ENCODE results near the gene PTPN9. TPM values are rescaled to one million over a fixed set of nuclear protein-coding genes. Genes with fewer than 3 reads are reported as not detected.

The PTPN9 gene
- total and polyA plus RNA-seq, 10 of the 15 experiments (the other 5 are each of a cell fraction or from before 2014, with no cell fraction given): 7.8 to 29.1 (median 18.5) TPM

- Histone ChIP-seq H3K36me3 (ENCODE audit: control insufficient read depth in 2 of 2, insufficient read depth in 2 of 2, low read length in 1 of 2) (no peaks in the 10 kb centered on the region), H3K4me3 (no peak overlapping the region), H3K27ac (ENCODE audit: control insufficient read depth, insufficient read depth) (no peak overlapping the region), H3K79me2 (ENCODE audit: control insufficient read depth, insufficient read depth, low read length) (peaks cover 5% of the 10 kb centered on the region), H3K9ac (ENCODE audit: control insufficient read depth, insufficient read depth, low read length) (no peak overlapping the region), H3K4me2 (ENCODE audit: control insufficient read depth, insufficient read depth) (no peak overlapping the region), H3K27me3 (replicated peaks in 1 of 2; ENCODE audit: control insufficient read depth in 2 of 2, insufficient read depth in 2 of 2, low read length in 1 of 2) (no peaks in the 10 kb centered on the region), H3K9me3 (replicated peaks; ENCODE audit: control insufficient read depth, insufficient read depth, low read length) (no peaks in the 10 kb centered on the region), H3K4me1 (ENCODE audit: control insufficient read depth, insufficient read depth, low read length) (no peaks in the 10 kb centered on the region), H2AFZ (ENCODE audit: control insufficient read depth, low read depth, low read length) (no peak overlapping the region), H4K20me1 (ENCODE audit: control insufficient read depth, insufficient read depth) (no peaks in the 10 kb centered on the region)
- BruUV-seq (replicated peaks): no TSS peak
- ATAC-seq (no peak), DNase-seq (ENCODE audit: low read depth, low spot score) (no peak), FAIRE-seq (no peak)
- intact Hi-C loops (cut with micrococcal nuclease; ENCODE audit: unreplicated experiment): no loop called here
- ChIA-PET SMC1A (ENCODE audit: uncharacterized antibody, unreplicated experiment) (no interaction called here), RAD21 (ENCODE audit: unreplicated experiment) (no interaction called here), POLR2A (interaction anchor here (0.5 kb wide), 1 partner anchor 615 kb away, joined by 5 read pairs; no protein-coding TSS in a partner anchor), CTCF (interaction anchor here (1.0 to 1.2 kb wide), 2 partner anchors 16 to 139 kb away, joined by 3 read pairs; no protein-coding TSS in a partner anchor)
- in situ Hi-C loops (cut with MboI): no loop called here
- 47% methylated on average over 1 of the region's 1 CpG for WGBS (ENCODE audit: insufficient coverage, insufficient replicate concordance, low lambda C conversion rate, missing lambda C conversion rate)
- TF ChIP-seq SP1 (IDR thresholded peaks at IDR 0.05; ENCODE audit: low read depth, low read length) (no peak), TCF7 (IDR thresholded peaks at IDR 0.05; ENCODE audit: borderline replicate concordance) (no peak), SMARCA5 (IDR thresholded peaks at IDR 0.05) (no peak), SUPT20H (IDR thresholded peaks at IDR 0.05; ENCODE audit: borderline replicate concordance, control insufficient read depth, low read depth, low read length) (no peak), ATF3 (IDR thresholded peaks at IDR 0.05; ENCODE audit: borderline replicate concordance, extremely low read depth, low read depth, low read length) (no peak), ZBTB33 (IDR thresholded peaks at IDR 0.05) (no peak), EED (IDR thresholded peaks at IDR 0.05; ENCODE audit: low read depth) (no peak), ZNF687 (IDR thresholded peaks at IDR 0.05) (no peak), ZNF622 (IDR thresholded peaks at IDR 0.05) (no peak), MEF2B (IDR thresholded peaks at IDR 0.05; ENCODE audit: partially characterized antibody, poor library complexity, severe bottlenecking) (no peak), NR2C1 (IDR thresholded peaks at IDR 0.05) (no peak), NR2C2 (IDR thresholded peaks at IDR 0.05; ENCODE audit: borderline replicate concordance, control insufficient read depth, insufficient read length, low read depth) (no peak), EZH2 (IDR thresholded peaks at IDR 0.05; ENCODE audit: borderline replicate concordance, control insufficient read depth, low read depth, low read length) (no peak), BCL3 (IDR thresholded peaks at IDR 0.05; ENCODE audit: borderline replicate concordance, insufficient read depth, low read depth, low read length, poor library complexity, severe bottlenecking) (no peak)
Measured at GRCh38 chr15:75545064-75545463, 34.1 kb downstream of the PTPN9 start.
